Measurements from ENCODE around the gene MORC3. TPM values are rescaled to one million over a fixed set of nuclear protein-coding genes. Genes with fewer than 3 reads are reported as not detected.
A peak's percentile ranks its signal among the peaks of the same experiment; 100 is the strongest.

MORC3 gene
- total and polyA plus RNA-seq, 9 of the 15 experiments (the other 6 are each of a cell fraction or from before 2014, with no cell fraction given): 12.7 to 53.7 (median 36.0) TPM

DNA sequence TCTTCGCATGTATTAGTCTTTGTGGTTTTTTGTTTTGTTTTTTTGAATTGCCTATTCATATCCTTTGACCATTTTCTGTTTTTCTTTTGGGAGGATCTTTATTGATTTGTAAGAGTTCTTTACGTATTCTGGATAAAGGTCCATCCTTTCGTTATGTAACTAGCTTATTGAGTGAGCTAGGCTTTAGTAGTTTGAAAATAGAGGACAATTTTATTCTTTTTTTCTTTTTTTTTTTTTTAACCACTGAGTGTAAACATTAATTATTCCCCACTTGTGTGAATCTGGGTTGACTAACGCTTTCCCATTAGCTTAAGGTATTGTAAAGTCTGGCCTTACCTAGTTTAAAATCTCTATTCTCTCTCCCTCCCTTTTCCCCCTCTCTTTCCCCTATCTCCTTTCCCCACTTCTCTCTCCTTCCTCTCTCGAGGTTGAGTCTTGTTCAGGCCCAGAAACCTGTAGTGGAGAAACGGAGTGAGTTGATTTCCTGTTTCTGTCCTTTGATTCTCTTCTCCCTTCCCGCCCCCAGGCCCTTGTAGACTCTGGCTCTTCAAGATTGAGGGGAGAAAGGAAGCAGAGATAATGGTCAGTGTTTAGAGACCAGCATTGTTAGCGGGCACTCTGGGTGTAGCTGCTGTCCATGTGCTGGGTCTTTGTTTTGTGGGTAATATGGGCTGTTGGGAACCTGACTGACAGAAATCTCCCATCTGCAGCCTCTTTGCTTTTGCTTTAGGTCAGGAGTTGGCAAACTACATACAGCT is 1.5 kb downstream of the MORC3 start (continued):
- no peak for TF ChIP-seq EHMT2 (IDR thresholded peaks at IDR 0.05)
- no peak for TF ChIP-seq POLR2AphosphoS5 (IDR thresholded peaks at IDR 0.05; ENCODE audit: control insufficient read depth, insufficient read depth, low read depth, low read length)
- TF ChIP-seq RNF2 (IDR thresholded peaks at IDR 0.05): no peak
- TF ChIP-seq RFX5 (IDR thresholded peaks at IDR 0.05; ENCODE audit: low read depth, low read length): no peak; the same call in 1 of the 2 replicates
- peak in 1 of 2 experiments; percentile 17; a peak in 2 of 4 replicates for TF ChIP-seq ETV6 (IDR thresholded peaks at IDR 0.05; ENCODE audit: borderline replicate concordance in 1 of 2, low read depth in 2 of 2, low read length in 1 of 2)
- TF ChIP-seq ETV6 (CRISPR knock-in tag; IDR thresholded peaks at IDR 0.05; ENCODE audit: borderline replicate concordance): no peak
- TF ChIP-seq GATAD2B (IDR thresholded peaks at IDR 0.05; ENCODE audit: borderline replicate concordance): 0 out of 2 replicates have a peak, but pooled peaks have one; percentile 44
- TF ChIP-seq ZNF778 (CRISPR knock-in tag; IDR thresholded peaks at IDR 0.05): no peak
- TF ChIP-seq TRIM24 (IDR thresholded peaks at IDR 0.05): peak; percentile 27 to 29; a peak in 2 of 4 replicates
- no peak for TF ChIP-seq KAT7 (CRISPR knock-in tag; IDR thresholded peaks at IDR 0.05; ENCODE audit: borderline replicate concordance)
- TF ChIP-seq SPI1 (IDR thresholded peaks at IDR 0.05; ENCODE audit: borderline replicate concordance, low read depth, low read length): peak; percentile 74
- TF ChIP-seq TAF9B (IDR thresholded peaks at IDR 0.05; ENCODE audit: partially characterized antibody): peak; percentile 26
- no peak for TF ChIP-seq SRSF7 (optimal IDR thresholded peaks at IDR 0.05; ENCODE audit: low read depth, low read length)
- TF ChIP-seq GATA2 (CRISPR knock-in tag; IDR thresholded peaks at IDR 0.05): no peak
- no peak for TF ChIP-seq SIX5 (IDR thresholded peaks at IDR 0.05; ENCODE audit: borderline replicate concordance in 1 of 2, insufficient read depth in 1 of 2, low read depth in 1 of 2, low read length in 2 of 2)
- TF ChIP-seq, protein P1, sequence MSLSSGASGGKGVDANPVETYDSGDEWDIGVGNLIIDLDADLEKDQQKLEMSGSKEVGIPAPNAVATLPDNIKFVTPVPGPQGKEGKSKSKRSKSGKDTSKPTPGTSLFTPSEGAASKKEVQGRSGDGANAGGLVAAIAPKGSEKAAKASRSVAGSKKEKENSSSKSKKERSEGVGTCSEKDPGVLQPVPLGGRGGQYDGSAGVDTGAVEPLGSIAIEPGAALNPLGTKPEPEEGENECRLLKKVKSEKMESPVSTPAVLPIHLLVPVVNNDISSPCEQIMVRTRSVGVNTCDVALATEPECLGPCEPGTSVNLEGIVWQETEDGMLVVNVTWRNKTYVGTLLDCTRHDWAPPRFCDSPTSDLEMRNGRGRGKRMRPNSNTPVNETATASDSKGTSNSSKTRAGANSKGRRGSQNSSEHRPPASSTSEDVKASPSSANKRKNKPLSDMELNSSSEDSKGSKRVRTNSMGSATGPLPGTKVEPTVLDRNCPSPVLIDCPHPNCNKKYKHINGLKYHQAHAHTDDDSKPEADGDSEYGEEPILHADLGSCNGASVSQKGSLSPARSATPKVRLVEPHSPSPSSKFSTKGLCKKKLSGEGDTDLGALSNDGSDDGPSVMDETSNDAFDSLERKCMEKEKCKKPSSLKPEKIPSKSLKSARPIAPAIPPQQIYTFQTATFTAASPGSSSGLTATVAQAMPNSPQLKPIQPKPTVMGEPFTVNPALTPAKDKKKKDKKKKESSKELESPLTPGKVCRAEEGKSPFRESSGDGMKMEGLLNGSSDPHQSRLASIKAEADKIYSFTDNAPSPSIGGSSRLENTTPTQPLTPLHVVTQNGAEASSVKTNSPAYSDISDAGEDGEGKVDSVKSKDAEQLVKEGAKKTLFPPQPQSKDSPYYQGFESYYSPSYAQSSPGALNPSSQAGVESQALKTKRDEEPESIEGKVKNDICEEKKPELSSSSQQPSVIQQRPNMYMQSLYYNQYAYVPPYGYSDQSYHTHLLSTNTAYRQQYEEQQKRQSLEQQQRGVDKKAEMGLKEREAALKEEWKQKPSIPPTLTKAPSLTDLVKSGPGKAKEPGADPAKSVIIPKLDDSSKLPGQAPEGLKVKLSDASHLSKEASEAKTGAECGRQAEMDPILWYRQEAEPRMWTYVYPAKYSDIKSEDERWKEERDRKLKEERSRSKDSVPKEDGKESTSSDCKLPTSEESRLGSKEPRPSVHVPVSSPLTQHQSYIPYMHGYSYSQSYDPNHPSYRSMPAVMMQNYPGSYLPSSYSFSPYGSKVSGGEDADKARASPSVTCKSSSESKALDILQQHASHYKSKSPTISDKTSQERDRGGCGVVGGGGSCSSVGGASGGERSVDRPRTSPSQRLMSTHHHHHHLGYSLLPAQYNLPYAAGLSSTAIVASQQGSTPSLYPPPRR (CRISPR knock-in tag; IDR thresholded peaks at IDR 0.05; ENCODE audit: borderline replicate concordance): no peak
- TF ChIP-seq, protein P2, sequence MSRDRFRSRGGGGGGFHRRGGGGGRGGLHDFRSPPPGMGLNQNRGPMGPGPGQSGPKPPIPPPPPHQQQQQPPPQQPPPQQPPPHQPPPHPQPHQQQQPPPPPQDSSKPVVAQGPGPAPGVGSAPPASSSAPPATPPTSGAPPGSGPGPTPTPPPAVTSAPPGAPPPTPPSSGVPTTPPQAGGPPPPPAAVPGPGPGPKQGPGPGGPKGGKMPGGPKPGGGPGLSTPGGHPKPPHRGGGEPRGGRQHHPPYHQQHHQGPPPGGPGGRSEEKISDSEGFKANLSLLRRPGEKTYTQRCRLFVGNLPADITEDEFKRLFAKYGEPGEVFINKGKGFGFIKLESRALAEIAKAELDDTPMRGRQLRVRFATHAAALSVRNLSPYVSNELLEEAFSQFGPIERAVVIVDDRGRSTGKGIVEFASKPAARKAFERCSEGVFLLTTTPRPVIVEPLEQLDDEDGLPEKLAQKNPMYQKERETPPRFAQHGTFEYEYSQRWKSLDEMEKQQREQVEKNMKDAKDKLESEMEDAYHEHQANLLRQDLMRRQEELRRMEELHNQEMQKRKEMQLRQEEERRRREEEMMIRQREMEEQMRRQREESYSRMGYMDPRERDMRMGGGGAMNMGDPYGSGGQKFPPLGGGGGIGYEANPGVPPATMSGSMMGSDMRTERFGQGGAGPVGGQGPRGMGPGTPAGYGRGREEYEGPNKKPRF (IDR thresholded peaks at IDR 0.05; ENCODE audit: low read depth, low read length): no peak
- peak; percentile 28; the same call in 1 of the 2 replicates for TF ChIP-seq ZNF316 (IDR thresholded peaks at IDR 0.05)
- TF ChIP-seq BRD9 (IDR thresholded peaks at IDR 0.05; ENCODE audit: low read depth, partially characterized antibody): peak; percentile 48
- TF ChIP-seq HDAC3 (IDR thresholded peaks at IDR 0.05; ENCODE audit: borderline replicate concordance, partially characterized antibody): peak; percentile 55
- TF ChIP-seq CREBBP (IDR thresholded peaks at IDR 0.05; ENCODE audit: low read depth, low read length): no peak
- TF ChIP-seq KLF1 (tag; IDR thresholded peaks at IDR 0.05): no peak
